CD4-positive, alpha-beta T cell treated with Interleukin-17A for 4 hours (primary cell): Measurements from ENCODE around the gene TCEAL5.
"Not testable (repeated sequence)": the region's sequence is repeated elsewhere in the genome, so short reads cannot be mapped to it uniquely, and the experiment has no call there.

ENCODE experiments used
- DNase-seq: peaks from one replicate; pipeline ENCODE4 v3.0.0-alpha.2; 2020; ENCODE audit warnings: mixed read lengths

The TCEAL5 gene

GRCh38 chrX:103233263-103233662 lies 43.3 kb downstream of the TCEAL5 start:
- DNase-seq = no peak

- DNase-seq = not testable (repeated sequence)
Observed at GRCh38 chrX:103225918-103226317, 50.6 kb downstream of the TCEAL5 start.
